ENCODE measurements around the gene CCNI.

- TF ChIP-seq CTCF (IDR thresholded peaks at IDR 0.05; ENCODE audit: low read depth, low read length, missing input control) (no peak), TAF1 (conservative IDR thresholded peaks at IDR 0.05) (no peak), JUND (IDR thresholded peaks at IDR 0.05) (no peak), GABPA (IDR thresholded peaks at IDR 0.05 in 1 of 2, conservative IDR thresholded peaks at IDR 0.05 in 1 of 2) (no peak), EGR1 (IDR thresholded peaks at IDR 0.05; ENCODE audit: low read depth in 2 of 2) (no peak), RXRA (IDR thresholded peaks at IDR 0.05) (no peak), ZBTB33 (IDR thresholded peaks at IDR 0.05) (no peak), FOXA1 (IDR thresholded peaks at IDR 0.05) (no peak), YY1 (IDR thresholded peaks at IDR 0.05) (no peak)
- TF ChIP-seq, protein P1, sequence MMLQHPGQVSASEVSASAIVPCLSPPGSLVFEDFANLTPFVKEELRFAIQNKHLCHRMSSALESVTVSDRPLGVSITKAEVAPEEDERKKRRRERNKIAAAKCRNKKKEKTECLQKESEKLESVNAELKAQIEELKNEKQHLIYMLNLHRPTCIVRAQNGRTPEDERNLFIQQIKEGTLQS (IDR thresholded peaks at IDR 0.05) = no peak
Measured at GRCh38 chr4:77052352-77052751, 23.4 kb downstream of the CCNI start.
